Heart right ventricle (tissue), 16 donors: Measurements from ENCODE around the gene MYO1E. TPM values are rescaled to one million over a fixed set of nuclear protein-coding genes. Genes with fewer than 3 reads are reported as not detected.

ENCODE experiments used
- ATAC-seq, 8 donors: fragments of 200-7000 bp; cut with Tn5 transposase; one replicate each; pipeline ENCODE4 v1.9.1; 2020; ENCODE audit warnings: mild to moderate bottlenecking in 8 of 8, moderate library complexity in 8 of 8, moderate number of reproducible peaks in 1 of 8
- DNase-seq, 2 donors: peaks; one replicate each; pipeline ENCODE4 v3.0.0-alpha.2; 2020
- H3K27ac ChIP-seq, 10 donors: fragments of 200-600 bp; sonication (generic) in 2 of 10; one replicate each; pipeline versions ENCODE4 v1.5.0 to v1.8.0; 2020 to 2022; ENCODE audit warnings: mild to moderate bottlenecking in 3 of 10
- H3K27me3 ChIP-seq, 7 donors: fragments of 200-600 bp; one replicate each; pipeline ENCODE4 v1.8.0; 2021 to 2022; ENCODE audit warnings: mild to moderate bottlenecking in 2 of 7
- H3K36me3 ChIP-seq, 9 donors: fragments of 200-600 bp; sonication (generic) in 1 of 9; one replicate each; pipeline versions ENCODE4 v1.5.0 to v1.8.0; 2020 to 2022; ENCODE audit warnings: mild to moderate bottlenecking in 2 of 9
- H3K4me1 ChIP-seq, 9 donors: fragments of 200-600 bp; sonication (generic) in 1 of 9; one replicate each; pipeline versions ENCODE4 v1.5.0 to v1.8.0; 2020 to 2022; ENCODE audit warnings: mild to moderate bottlenecking in 4 of 9
- H3K4me3 ChIP-seq, 10 donors: fragments of 200-600 bp; sonication (generic) in 2 of 10; one replicate each; pipeline versions ENCODE4 v1.5.0 to v1.8.0; 2020 to 2022; ENCODE audit warnings: mild to moderate bottlenecking in 7 of 10, moderate library complexity in 2 of 10
- H3K9me3 ChIP-seq, 11 donors: fragments of 200-600 bp in 10 of 11; sonication (generic) in 2 of 11; one replicate each; pipeline versions ENCODE4 v1.5.0 to v1.8.0; 2013 to 2022; ENCODE audit warnings: mild to moderate bottlenecking in 2 of 11, control low read depth in 1 of 11, moderate library complexity in 1 of 11
- CTCF ChIP-seq, 9 donors: fragments of 200-600 bp; sonication (generic) in 2 of 9; IDR thresholded peaks; one replicate each; pipeline versions ENCODE4 v1.5.0 to v1.8.0; 2021 to 2022; ENCODE audit warnings: antibody characterized with exemption in 9 of 9, mild to moderate bottlenecking in 5 of 9, moderate library complexity in 1 of 9
- WGBS, 2 donors: extraction: QIAGEN DNeasy Blood & Tissue Kit; methylation state at CpG; one replicate each; pipeline ENCODE4 v1.1.7; 2013; ENCODE audit warnings: inconsistent platforms in 1 of 2; 5-methylcytosine and 5-hydroxymethylcytosine counted together
- intact Hi-C, 10 donors: fragments of 100-400 bp; cut with DNase I; formaldehyde crosslinking; loops; one replicate each; pipeline versions ENCODE4 v1.11.1 to v1.14.2; 2022
- polyA plus RNA-seq, 2 donors: library from polyadenylated mRNA; stranded (reverse); fragments of 200-250 nt; gene quantifications; one replicate each; pipeline ENCODE4 v1.2.3, GENCODE V29; 2013
- total RNA-seq, 10 donors: library from RNA; stranded (reverse); fragmentation: NEBNext Ultra II Directional in 3 of 10; extraction: Animal tissue kit (Norgen Biotek cat#: 25700) in 3 of 10; gene quantifications; one replicate each; pipeline versions ENCODE4 v1.2.1 to v1.2.4, GENCODE V29; 2021 to 2023
- donor health status: Arrhythmogenic right ventricular cardiomyopathy.
- donor health status: ischemic (EF 13 %, LVEDD 7.1; RV severe dilation, severe dysfunction).
- donor health status: healthy with polysubstance abuse.
- donor health status: DM: no; HTN: yes; CAD: no.
- donor health status: DM: no; HTN: no; CAD: no.
- donor health status: ischemic (EF 25% LVEDD 6.9; RV normal size, moderate dysfunction).
- donor health status: ischemic (EF 25% LVEDD 5.7; RV mildly dilated, moderate dysfunction).
- donor health status: healthy.
- donor health status: DM: yes; HTN: yes; CAD: no.
- donor health status: Ischemic cardiomyopathy.
- donor health status: ischemic (EF 35%, LVEDD 5.7; RV mildly dilated, moderate dysfunction).
- donor health status: nonischemic (EF 11% LVEDD 7.7; RV severe dilation, severe dysfunction).
- donor health status: DM: yes; HTN: yes; CAD: no.
- donor health status: PGD.
- donor health status: ischemic (EF 29% LVEDD 5.4; RV normal size, mild dysfunction).
- donor health status: nonischemic (EF 23%, LVEDD 6.1; RV moderate dilation, normal function).

Gene MYO1E
- total and polyA plus RNA-seq, 12 donors: 9.3 to 75.3 (median 27.4) TPM

- Histone ChIP-seq H3K9me3 (no peaks in the 10 kb centered on the region), H3K27me3 (no peaks in the 10 kb centered on the region), H3K4me1 (peaks cover 0 to 67% (median 23%) of the 10 kb centered on the region in 9 donors), H3K36me3 (no peaks in the 10 kb centered on the region), H3K27ac (no peak overlapping the region), H3K4me3 (no peak overlapping the region)
- intact Hi-C loops: no loop called here
- no peak for TF ChIP-seq CTCF (IDR thresholded peaks at IDR 0.05)
- WGBS, 2 donors: 96% methylated on average over 8 of the region's 8 CpGs
- DNase-seq (no peak), ATAC-seq (no peak)
Measured at GRCh38 chr15:59303136-59303535, 69.5 kb downstream of the MYO1E start.

GRCh38 chr15:59301527-59301926 is 71.1 kb downstream of the MYO1E start:
- Histone ChIP-seq H3K36me3 (no peaks in the 10 kb centered on the region), H3K9me3 (no peaks in the 10 kb centered on the region), H3K4me3 (no peak overlapping the region), H3K4me1 (peaks cover 0 to 75% (median 24%) of the 10 kb centered on the region in 9 donors), H3K27ac (peak overlapping the region in 1 of 10 donors; percentile 75), H3K27me3 (no peaks in the 10 kb centered on the region)
- ATAC-seq (no peak), DNase-seq (no peak)
- TF ChIP-seq CTCF (IDR thresholded peaks at IDR 0.05): no peak
- intact Hi-C loops: no loop called here
- 85 to 86% methylated on average over 6 of the region's 6 CpGs for WGBS, 2 donors

GRCh38 chr15:59300618-59301139 is 72.0 kb downstream of the MYO1E start:
- TF ChIP-seq CTCF (IDR thresholded peaks at IDR 0.05): no peak
- no peaks in the 10 kb centered on the region for H3K27me3 ChIP-seq
- peak overlapping the region in 7 of 10 donors; percentile 8 to 75 (median 47) for H3K27ac ChIP-seq
- ATAC-seq (peak in 1 of 8 donors; percentile 6), DNase-seq (peak in 1 of 2 donors; percentile 26)
- peaks cover 7 to 75% (median 33%) of the 10 kb centered on the region in 9 donors for H3K4me1 ChIP-seq
- peak overlapping the region in 2 of 10 donors; percentile 16 to 17 for H3K4me3 ChIP-seq
- H3K36me3 ChIP-seq: no peaks in the 10 kb centered on the region
- WGBS, 2 donors: 64 to 70% methylated on average over 6 of the region's 6 CpGs
- intact Hi-C loops: no loop called here
- H3K9me3 ChIP-seq: no peaks in the 10 kb centered on the region

DNA sequence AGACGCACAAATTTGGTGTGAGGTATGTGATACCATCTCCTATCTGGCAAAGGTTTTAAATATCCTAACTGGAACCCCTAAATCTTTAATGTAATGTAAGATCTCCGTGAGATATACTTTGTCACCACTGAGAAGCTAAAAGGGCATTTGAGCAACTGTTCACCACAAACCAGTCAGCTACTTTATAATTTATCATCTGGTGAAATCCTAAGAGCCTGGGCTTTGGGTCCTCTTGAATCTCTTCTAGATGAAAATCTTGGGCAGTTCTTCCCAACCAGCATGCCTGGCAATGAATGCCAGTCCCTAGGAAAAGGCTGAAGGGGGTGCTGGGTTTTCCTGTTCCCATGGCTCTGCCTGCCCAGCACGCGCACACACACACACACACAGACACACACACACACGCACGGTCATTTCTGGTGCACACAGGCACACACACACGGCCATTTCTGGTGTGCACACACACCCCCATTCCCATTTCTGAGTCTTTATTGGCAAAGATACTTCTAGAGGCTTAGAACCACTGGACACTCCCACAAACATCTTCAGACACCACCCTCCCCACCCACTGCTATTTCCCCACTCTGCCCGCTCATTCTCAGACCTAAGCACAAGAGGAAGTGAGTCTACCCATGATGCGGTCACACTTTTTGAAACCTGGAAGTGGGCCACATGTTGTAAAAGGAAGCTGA is 72.6 kb downstream of the MYO1E start:
- WGBS, 2 donors: 55 to 71% methylated on average over 9 of the region's 9 CpGs
- peak; percentile 80 to 95 (median 88) for ATAC-seq
- Histone ChIP-seq H3K9me3 (no peaks in the 10 kb centered on the region), H3K4me3 (peak overlapping the region in 2 of 10 donors; percentile 16 to 17), H3K27ac (peak overlapping the region in 7 of 10 donors; percentile 8 to 75 (median 47)), H3K36me3 (no peaks in the 10 kb centered on the region), H3K4me1 (peaks cover 7 to 76% (median 39%) of the 10 kb centered on the region in 9 donors), H3K27me3 (no peaks in the 10 kb centered on the region)
- intact Hi-C loops: loop anchor here in 2 of 10 donors (10.0 kb wide), 1 partner anchor 55 kb away; no protein-coding TSS in a partner anchor
- peak; percentile 20 to 78 for DNase-seq
- TF ChIP-seq CTCF (IDR thresholded peaks at IDR 0.05): no peak
